IPS-NIHi7 (cell line): ENCODE measurements around the gene DYRK2.

ENCODE experiments used
- DNase-seq: peaks from one replicate; pipeline ENCODE4 v3.0.0; 2012; ENCODE audit warnings: mixed read lengths; ENCODE audit errors: extremely low spot score

Gene DYRK2

GRCh38 chr12:67704071-67704470 lies 55.5 kb downstream of the DYRK2 start:
- no peak for DNase-seq

GRCh38 chr12:67705394-67706370 lies 57.1 kb downstream of the DYRK2 start:
- no peak for DNase-seq

DNA sequence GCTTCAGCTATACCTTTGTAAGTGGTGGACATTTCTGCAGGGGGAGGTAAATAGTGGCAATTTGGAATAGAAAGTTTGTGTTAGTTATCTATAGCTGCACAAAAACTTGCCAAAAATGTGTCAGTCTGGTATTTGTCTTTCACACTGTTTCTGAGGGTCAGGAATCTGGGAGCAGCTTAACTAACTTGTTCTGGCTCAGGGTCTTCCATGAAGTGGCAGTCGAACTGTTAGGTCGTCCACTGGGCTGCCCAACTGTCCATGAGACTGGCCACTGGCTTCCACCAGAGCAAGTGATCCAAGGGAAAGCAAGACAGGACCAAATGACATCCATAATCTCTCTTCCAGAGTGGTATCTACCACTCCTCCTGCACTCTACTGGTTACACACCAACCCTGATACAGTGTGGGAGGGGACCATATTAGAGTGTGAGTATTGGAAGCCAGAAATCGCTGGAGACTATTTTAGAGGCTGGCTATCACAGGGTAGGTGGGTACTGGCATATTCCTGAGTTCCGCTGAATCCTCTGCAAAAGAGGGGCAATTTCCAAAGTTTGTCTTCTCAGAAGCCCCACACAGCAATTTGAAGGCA lies 60.9 kb downstream of the DYRK2 start:
- no peak for DNase-seq

DNA sequence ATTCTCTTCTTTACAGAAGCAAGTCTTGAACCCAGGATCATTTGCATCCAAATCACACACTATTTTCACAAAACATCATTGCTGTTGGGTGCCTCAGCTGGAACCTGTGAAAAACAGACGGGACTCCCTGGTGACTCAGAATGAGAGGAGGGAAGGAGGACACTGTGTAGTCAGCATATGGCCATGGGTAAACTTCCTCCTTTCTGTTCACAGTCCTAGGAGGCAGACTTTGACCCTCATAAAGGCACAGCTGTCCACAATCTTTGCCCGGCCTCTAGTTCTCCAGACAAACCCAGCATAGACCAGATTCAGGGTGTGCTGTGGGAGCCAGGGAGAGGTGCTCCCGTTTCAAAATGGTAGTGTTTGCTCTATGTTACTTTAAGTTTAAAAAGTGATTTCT lies 62.0 kb downstream of the DYRK2 start:
- DNase-seq, result no peak

DNA sequence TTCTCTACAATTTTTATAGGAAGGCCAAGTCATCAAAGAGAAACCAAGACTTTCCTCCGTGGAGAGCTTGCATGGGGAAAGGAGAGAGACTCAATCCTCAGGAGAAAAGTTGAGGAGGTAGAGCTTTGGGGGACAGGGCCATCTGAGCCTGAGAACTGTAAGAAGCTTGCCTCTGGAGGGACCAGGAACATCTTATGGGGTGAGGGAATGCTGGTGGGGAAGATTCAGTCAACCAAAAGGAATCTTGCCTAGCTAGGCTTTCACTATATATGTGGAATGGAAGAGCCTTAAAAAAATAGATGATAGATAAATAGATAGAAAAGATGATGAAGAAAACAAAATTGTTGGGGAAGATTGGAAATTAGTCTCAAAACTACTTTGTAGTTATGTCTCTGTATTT lies 63.5 kb downstream of the DYRK2 start:
- DNase-seq, result no peak

DNA sequence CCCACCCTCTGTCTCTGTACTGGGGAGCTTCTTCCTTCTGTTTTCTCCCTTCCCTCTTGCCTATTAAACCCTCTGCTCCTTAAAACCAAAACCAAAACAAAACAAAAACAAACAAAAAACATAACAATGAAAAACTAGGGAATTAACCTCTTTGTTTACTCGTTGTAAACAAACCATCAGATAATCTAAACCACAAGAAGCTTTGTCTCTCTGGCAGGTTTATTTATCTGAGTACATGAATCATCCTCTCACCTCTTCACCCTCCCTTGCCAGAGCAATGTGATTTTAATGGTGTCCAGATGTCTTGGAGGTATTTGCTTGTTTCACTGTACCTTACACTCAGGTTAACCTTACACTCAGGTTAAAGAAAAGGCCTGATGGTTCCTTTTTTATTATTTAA lies 66.1 kb downstream of the DYRK2 start:
- no peak for DNase-seq
